ENCODE results near the gene TSPAN8.

The TSPAN8 gene

GRCh38 chr12:71092290-71092689, 65.5 kb downstream of the TSPAN8 start:
- DNase-seq (ENCODE audit: low read depth in 2 of 2): peak in 1 of 2 donors; percentile 20
- TF ChIP-seq CTCF (IDR thresholded peaks at IDR 0.05; ENCODE audit: low read depth, low read length): no peak
- H3K4me3 ChIP-seq (replicated peaks in 1 of 2; ENCODE audit: low read depth in 2 of 2, low read length in 2 of 2): no peak overlapping the region

- no peak overlapping the region for H3K4me3 ChIP-seq (replicated peaks in 1 of 2; ENCODE audit: low read depth in 2 of 2, low read length in 2 of 2)
- TF ChIP-seq CTCF (IDR thresholded peaks at IDR 0.05; ENCODE audit: low read depth, low read length): no peak
- DNase-seq (ENCODE audit: low read depth in 2 of 2): no peak
These were observed 66.8 kb downstream of the TSPAN8 start for GRCh38 chr12:71090971-71091370.

- TF ChIP-seq CTCF (IDR thresholded peaks at IDR 0.05; ENCODE audit: low read depth, low read length): no peak
- no peak overlapping the region for H3K4me3 ChIP-seq (replicated peaks in 1 of 2; ENCODE audit: low read depth in 2 of 2, low read length in 2 of 2)
- peak; percentile 25 to 29 for DNase-seq (ENCODE audit: low read depth in 2 of 2)
These were observed 72.2 kb downstream of the TSPAN8 start for GRCh38 chr12:71085575-71085974.

- DNase-seq (ENCODE audit: low read depth in 2 of 2): no peak
- no peak overlapping the region for H3K4me3 ChIP-seq (replicated peaks in 1 of 2; ENCODE audit: low read depth in 2 of 2, low read length in 2 of 2)
- TF ChIP-seq CTCF (IDR thresholded peaks at IDR 0.05; ENCODE audit: low read depth, low read length): no peak
These were observed 82.1 kb downstream of the TSPAN8 start for GRCh38 chr12:71075743-71076142.

Measured in cardiac fibroblast (primary cell).